ENCODE data around the gene LYSET.
"Not testable (repeated sequence)": the region's sequence is repeated elsewhere in the genome, so short reads cannot be mapped to it uniquely, and the experiment has no call there.

Gene LYSET

DNA sequence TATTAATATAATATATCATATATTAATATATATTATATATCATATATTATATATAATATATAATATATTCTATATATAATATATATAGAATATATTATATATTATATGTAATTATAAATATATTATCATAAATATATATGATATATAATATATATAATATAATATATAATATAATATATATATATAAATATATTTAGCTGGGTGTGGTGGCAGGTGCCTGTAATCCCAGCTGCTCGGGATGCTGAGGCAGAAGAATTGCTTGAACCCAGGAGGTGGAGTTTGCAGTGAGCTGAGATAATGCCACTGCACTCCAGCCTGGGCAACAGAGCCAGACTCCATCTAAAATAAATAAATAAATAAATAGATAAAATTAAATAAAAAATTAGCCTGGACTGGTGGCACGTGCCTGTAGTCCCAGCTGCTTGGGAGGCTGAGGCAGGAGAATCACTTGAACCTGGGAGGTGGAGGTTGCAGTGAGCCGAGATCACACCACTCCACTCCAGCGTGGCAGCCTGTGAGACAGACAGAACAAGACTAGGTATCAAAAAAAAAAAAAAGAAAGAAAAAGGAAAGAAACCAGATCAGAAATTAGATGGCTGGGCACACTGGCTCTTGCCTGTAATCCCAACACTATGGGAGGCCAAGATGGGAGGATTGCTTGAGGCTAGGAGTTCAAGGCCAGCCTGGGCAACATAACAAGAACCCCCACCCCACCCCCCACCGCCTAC lies 25.3 kb upstream of the LYSET start:
- not testable (repeated sequence) for H3K27me3 Mint-ChIP-seq; H3K27ac Mint-ChIP-seq; H3K36me3 Mint-ChIP-seq (ENCODE audit: low read depth); H3K4me3 Mint-ChIP-seq; H3K4me1 Mint-ChIP-seq (ENCODE audit: low read depth); H3K9me3 Mint-ChIP-seq

DNA sequence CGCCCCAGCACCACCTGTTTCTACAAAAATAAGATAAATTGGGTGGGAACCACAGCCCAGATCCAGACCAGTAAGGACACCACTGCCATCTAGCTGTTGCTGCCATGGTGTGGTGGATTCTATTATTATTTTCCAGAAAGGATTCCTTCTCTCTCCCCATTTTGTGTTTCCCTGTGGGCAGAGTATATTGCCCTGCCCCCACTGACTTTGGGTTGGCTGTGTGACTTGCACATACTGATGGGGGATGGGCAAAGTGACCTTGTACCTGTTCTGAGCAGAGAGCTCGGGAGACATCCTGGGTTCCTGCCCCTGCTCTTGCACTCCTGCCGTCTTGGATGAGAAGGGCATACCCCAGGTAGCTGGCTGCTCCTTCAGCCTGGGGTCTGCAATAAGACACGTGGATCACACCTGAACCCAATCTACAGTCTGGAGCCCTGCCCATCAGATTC lies 24.7 kb upstream of the LYSET start:
- H3K9me3 Mint-ChIP-seq, result no peaks in the 10 kb centered on the region
- H3K4me1 Mint-ChIP-seq (ENCODE audit: low read depth), result no peaks in the 10 kb centered on the region
- H3K27me3 Mint-ChIP-seq, result no peaks in the 10 kb centered on the region
- H3K4me3 Mint-ChIP-seq, result no peak overlapping the region
- H3K36me3 Mint-ChIP-seq (ENCODE audit: low read depth), result no peaks in the 10 kb centered on the region
- no peak overlapping the region for H3K27ac Mint-ChIP-seq

DNA sequence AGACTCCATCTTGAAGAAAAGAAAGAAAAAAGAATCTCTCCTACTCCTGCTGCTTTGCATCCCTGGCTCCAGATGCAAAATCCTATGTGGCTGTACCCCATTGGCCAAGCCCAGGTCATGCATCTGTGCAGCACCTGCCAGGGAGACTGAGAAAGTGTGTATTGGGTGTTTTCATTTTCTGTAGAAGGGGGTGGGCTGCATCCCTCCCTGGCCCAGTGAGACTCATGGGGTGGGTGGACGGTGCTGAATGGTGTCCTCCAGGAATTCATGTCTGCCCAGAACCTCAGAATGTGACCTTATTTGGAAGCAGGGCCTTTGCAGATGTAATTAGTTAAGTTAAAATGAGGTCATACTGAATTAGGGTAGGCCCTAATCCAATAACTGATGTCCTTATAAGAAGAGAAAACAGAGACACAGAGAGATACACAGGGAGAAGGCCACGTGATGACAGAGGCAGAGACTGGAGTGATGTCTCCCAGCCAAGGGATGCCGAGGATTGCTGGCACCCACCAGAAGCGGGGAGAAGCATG lies 23.6 kb upstream of the LYSET start:
- H3K27ac Mint-ChIP-seq, result no peak overlapping the region
- H3K4me1 Mint-ChIP-seq (ENCODE audit: low read depth), result no peaks in the 10 kb centered on the region
- no peaks in the 10 kb centered on the region for H3K36me3 Mint-ChIP-seq (ENCODE audit: low read depth)
- no peak overlapping the region for H3K4me3 Mint-ChIP-seq
- H3K27me3 Mint-ChIP-seq, result no peaks in the 10 kb centered on the region
- no peaks in the 10 kb centered on the region for H3K9me3 Mint-ChIP-seq

DNA sequence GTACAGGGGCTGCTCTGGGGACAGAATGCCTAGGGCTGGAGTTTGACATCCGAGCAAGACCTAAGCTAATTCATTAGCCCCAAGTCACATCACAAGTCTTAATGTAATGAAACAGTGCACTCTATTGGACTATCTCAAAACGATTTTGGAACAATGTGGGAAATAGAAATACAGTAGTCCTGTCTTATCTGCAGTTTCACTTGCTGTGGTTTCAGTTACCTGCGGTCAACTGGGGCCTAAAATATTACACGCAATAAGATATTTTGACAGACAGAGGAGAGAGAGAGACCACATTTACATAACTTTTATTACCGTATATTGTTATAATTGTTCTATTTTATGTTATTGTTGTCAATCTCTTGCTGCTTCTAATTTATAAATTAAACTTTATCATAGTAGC lies 21.6 kb upstream of the LYSET start:
- no peak overlapping the region for H3K4me3 Mint-ChIP-seq
- no peaks in the 10 kb centered on the region for H3K36me3 Mint-ChIP-seq (ENCODE audit: low read depth)
- no peak overlapping the region for H3K27ac Mint-ChIP-seq
- no peaks in the 10 kb centered on the region for H3K4me1 Mint-ChIP-seq (ENCODE audit: low read depth)
- H3K27me3 Mint-ChIP-seq, result no peaks in the 10 kb centered on the region
- no peaks in the 10 kb centered on the region for H3K9me3 Mint-ChIP-seq

DNA sequence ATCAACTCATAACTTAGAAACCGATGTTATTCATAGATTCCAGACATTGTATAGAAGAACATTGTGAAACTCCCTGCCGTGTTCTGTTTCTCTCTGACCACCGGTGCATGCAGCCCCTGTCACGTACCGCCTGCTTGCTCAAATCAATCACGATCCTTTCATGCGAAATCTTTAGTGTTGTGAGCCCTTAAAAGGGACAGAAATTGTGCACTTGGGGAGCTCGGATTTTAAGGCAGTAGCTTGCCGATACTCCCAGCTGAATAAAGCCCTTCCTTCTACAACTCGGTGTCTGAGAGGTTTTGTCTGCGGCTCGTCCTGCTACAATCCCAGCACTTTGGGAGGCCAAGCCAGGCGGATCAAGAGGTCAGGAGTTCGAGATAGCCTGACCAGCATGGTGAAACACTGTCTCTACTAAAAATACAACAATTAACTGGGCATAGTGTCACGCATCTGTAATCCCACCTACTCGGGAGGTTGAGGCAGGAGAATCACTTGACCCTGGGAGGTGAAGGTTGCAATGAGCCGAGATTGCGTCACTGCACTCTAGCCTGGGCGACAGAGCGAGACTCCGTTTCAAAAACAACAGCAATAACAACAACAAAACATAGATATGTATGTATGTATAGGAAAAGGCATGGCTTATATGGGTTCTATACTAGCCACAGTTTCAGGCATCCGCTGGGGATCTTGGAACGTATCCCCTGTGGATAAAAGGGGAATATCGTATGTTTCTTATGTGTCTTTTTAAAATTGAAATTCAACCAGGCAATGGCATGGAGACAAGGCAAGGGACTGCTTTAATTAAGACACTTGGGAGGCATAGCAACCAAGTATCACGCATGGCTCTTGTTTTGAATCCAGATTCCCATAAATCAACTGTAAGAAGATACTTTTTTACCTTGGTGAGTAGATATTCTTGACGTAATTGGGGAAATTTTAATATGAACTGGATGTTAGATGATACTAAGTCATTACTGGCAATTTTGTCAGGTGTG lies 19.5 kb upstream of the LYSET start:
- not testable (repeated sequence) for H3K4me1 Mint-ChIP-seq (ENCODE audit: low read depth); H3K4me3 Mint-ChIP-seq; H3K27ac Mint-ChIP-seq; H3K27me3 Mint-ChIP-seq; H3K9me3 Mint-ChIP-seq; H3K36me3 Mint-ChIP-seq (ENCODE audit: low read depth)

DNA sequence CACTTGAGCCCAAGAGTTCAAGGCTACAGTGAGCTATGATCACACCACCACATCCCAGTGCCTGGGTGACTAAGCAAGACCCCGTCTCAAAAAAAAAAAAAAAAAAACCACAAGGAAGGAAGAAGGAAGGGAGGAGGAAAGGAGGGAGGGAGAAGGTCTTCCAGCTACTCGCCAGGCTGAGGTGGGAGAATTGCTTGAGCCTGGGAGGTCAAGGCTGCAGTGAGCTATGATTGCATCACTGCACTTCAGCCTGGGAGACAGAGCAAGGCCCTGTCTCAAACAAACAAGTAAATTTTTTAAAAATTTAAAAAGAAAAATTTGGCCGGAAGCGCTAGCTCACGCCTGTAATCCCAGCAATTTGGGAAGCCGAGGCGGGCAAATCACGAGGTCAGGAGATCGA lies 16.5 kb upstream of the LYSET start:
- H3K36me3 Mint-ChIP-seq (ENCODE audit: low read depth); H3K27me3 Mint-ChIP-seq; H3K4me3 Mint-ChIP-seq; H3K4me1 Mint-ChIP-seq (ENCODE audit: low read depth); H3K27ac Mint-ChIP-seq; H3K9me3 Mint-ChIP-seq: not testable (repeated sequence)

DNA sequence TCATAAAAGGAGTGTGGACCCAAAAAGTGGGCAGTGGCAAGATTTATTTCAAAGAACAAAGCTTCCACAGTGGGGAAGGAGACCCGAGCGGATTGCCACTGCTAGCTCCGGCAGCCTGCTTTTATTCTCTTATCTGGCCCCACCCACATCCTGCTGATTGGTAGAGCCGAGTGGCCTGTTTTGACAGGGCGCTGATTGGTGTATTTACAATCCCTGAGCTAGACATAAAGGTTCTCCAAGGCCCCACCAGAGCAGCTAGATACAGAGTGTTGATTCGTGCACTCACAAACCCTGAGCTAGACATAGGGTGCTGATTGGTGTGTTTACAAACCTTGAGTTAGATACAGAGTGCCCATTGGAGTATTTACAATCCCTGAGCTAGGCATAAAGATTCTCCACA lies 15.5 kb upstream of the LYSET start:
- not testable (repeated sequence) for H3K36me3 Mint-ChIP-seq (ENCODE audit: low read depth); H3K9me3 Mint-ChIP-seq; H3K27me3 Mint-ChIP-seq; H3K4me3 Mint-ChIP-seq; H3K27ac Mint-ChIP-seq; H3K4me1 Mint-ChIP-seq (ENCODE audit: low read depth)

DNA sequence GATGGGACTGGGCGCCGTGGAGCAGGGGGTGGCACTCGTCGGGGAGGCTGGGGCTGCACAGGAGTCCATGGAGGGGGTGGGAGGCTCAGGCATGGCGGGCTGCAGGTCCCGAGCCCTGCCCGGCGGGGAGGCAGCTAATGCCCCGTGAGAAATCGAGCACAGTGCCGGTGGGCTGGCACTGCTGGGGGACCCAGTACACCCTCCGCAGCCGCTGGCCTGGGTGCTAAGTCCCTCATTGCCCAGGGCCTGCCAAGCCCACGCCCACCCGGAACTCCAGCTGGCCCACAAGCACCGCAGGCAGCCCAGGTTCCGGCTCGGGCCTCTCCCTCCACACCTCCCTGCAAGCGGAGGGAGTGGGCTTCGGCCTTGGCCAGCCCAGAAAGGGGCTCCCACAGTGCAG lies 15.0 kb upstream of the LYSET start:
- not testable (repeated sequence) for H3K27me3 Mint-ChIP-seq; H3K27ac Mint-ChIP-seq; H3K36me3 Mint-ChIP-seq (ENCODE audit: low read depth); H3K9me3 Mint-ChIP-seq; H3K4me3 Mint-ChIP-seq; H3K4me1 Mint-ChIP-seq (ENCODE audit: low read depth)

DNA sequence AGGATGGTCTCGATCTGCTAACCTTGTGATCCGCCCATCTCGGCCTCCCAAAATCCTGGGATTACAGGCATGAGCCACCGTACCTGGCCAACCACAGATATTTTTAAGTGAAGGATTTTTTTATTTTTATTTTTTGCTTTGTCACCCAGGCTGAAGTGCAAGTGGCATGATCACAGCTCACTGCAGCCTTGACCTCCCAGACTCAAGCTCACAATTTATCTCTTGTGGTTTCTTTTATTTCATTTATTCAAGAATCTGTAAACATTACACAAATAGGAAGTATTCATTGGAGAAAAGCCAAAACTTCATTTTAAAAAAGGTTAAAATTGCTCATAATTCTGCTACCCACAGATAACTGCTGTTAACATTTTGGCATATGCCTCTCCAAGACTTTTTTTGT lies 13.7 kb upstream of the LYSET start:
- Mint-ChIP-seq H3K36me3 (ENCODE audit: low read depth) (no peaks in the 10 kb centered on the region), H3K27ac (no peak overlapping the region), H3K4me1 (ENCODE audit: low read depth) (no peaks in the 10 kb centered on the region), H3K27me3 (no peaks in the 10 kb centered on the region), H3K9me3 (no peaks in the 10 kb centered on the region), H3K4me3 (no peak overlapping the region)

DNA sequence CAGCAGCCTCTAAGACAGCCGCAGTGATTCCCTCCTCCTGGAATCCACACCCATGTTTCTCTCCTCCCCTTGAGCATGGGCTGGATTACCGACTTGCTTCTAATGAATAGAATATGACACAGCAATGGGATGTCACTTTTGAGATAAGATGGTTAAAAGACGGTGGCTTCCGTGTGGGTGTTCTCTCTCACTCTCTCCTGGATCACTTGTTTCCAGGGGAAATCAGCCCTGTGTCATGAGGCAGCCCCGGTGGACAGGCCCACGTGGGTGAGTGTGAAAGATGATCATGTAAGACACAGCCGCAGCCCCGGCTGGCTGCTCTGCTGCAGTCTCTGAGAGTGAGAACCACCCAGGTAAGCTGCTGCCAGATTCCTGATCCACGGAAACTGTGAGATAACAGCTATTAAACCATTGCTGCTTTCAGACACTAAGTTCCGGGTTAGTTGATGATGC lies 11.1 kb upstream of the LYSET start:
- H3K4me1 Mint-ChIP-seq (ENCODE audit: low read depth), result no peaks in the 10 kb centered on the region
- no peak overlapping the region for H3K4me3 Mint-ChIP-seq
- no peaks in the 10 kb centered on the region for H3K9me3 Mint-ChIP-seq
- no peaks in the 10 kb centered on the region for H3K36me3 Mint-ChIP-seq (ENCODE audit: low read depth)
- no peaks in the 10 kb centered on the region for H3K27me3 Mint-ChIP-seq
- no peak overlapping the region for H3K27ac Mint-ChIP-seq

DNA sequence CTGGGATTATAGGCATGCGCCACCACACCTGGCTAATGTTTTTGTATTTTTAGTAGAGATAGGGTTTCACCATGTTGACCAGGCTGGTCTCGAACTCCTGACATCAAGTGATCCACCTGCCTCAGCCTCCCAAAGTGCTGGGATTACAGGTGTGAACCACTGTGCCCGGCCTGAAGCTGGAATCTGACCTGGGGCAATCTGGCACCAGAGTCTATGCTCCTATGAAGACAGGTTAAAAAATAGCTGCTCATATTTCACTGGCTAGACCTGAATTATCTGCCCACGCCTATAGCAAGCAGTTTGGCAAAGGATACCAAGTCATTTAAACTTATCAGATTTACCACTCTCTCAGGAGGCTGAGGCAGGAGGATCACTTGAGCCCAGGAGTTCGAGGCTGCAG lies 10.4 kb upstream of the LYSET start:
- H3K36me3 Mint-ChIP-seq (ENCODE audit: low read depth); H3K27me3 Mint-ChIP-seq; H3K9me3 Mint-ChIP-seq; H3K27ac Mint-ChIP-seq; H3K4me1 Mint-ChIP-seq (ENCODE audit: low read depth); H3K4me3 Mint-ChIP-seq: not testable (repeated sequence)

DNA sequence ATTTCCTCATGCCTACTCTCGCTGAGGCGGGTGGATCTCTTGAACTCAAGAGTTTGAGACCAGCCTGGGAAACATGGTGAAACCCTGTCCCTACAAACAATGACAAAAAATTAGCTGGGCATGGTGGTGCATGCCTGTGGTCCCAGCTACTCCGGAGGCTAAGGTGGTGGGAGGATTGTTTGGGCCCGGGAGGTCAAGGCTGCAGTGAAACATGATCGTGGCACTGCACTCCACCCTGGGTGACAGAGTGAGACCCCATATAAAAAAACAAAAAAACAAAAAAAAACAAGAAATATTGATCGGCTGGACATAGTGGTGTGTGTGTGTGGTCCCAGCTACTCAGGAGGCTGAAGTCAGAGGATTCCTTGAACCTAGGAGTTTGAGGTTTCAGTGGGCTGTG lies 9.6 kb upstream of the LYSET start:
- Mint-ChIP-seq H3K4me3 (no peak overlapping the region), H3K9me3 (no peaks in the 10 kb centered on the region), H3K27ac (no peak overlapping the region), H3K4me1 (ENCODE audit: low read depth) (no peaks in the 10 kb centered on the region), H3K36me3 (ENCODE audit: low read depth) (no peaks in the 10 kb centered on the region), H3K27me3 (no peaks in the 10 kb centered on the region)

DNA sequence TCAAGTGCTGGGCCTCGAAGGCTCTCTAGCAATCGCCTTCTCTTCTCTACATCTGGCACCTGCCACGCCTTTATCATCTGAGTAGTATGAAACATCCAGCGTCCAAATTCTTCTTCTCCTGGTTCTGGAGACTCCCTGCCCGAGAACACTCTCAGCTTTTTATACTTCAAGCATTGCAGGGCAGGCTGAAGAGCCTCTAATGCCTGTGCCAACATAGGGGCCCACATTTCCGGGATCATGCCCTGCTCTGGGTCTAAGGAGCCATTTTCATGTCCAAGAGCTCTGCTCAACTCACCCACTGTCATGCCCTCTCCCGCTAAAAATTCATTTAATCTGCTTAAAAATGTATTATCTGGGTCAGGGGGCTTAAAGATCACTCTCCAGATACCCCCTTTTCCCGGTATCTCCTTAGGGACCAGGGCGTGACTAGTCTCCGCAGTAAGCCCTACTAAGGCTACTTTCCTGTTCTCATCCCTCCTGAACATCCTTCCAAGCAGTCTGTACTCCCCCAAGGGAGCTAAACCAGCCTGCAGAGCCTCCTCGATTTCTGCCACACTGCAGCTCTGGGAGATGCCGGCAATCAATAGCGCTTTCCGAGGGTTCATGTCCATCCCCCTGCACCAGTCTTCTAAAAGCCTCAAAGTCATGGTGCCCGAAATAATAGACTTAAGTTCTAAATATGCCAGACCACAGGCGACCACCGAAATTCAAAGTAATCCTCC lies 1.4 kb upstream of the LYSET start:
- H3K27me3 Mint-ChIP-seq, result no peaks in the 10 kb centered on the region
- H3K4me3 Mint-ChIP-seq, result peak overlapping the region; percentile 91
- H3K36me3 Mint-ChIP-seq (ENCODE audit: low read depth), result peaks cover 33% of the 10 kb centered on the region
- H3K4me1 Mint-ChIP-seq (ENCODE audit: low read depth), result peaks cover 43% of the 10 kb centered on the region
- no peaks in the 10 kb centered on the region for H3K9me3 Mint-ChIP-seq
- peak overlapping the region; percentile 90 for H3K27ac Mint-ChIP-seq

DNA sequence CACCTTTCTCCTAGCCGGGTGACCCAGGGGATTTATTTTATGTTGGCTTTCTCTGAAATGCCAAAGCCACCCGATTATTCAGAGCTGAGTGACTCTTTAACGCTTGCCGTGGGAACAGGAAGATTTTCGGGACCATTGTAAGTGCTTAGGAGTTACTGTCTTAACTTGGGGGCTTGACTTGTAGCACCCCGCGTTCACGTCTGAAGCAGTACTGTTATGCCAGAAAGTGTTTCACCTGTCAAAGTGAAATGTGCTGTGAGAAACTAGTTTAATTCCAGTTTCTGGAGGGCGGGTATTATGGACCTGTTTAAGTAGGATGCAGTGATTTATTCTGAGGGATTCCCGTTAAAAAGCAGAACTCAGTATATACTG lies 218 bp downstream of the LYSET start:
- Mint-ChIP-seq H3K4me1 (ENCODE audit: low read depth) (peaks cover 43% of the 10 kb centered on the region), H3K36me3 (ENCODE audit: low read depth) (peaks cover 44% of the 10 kb centered on the region), H3K27ac (peak overlapping the region; percentile 91), H3K9me3 (no peaks in the 10 kb centered on the region), H3K27me3 (no peaks in the 10 kb centered on the region), H3K4me3 (peak overlapping the region; percentile 94)

DNA sequence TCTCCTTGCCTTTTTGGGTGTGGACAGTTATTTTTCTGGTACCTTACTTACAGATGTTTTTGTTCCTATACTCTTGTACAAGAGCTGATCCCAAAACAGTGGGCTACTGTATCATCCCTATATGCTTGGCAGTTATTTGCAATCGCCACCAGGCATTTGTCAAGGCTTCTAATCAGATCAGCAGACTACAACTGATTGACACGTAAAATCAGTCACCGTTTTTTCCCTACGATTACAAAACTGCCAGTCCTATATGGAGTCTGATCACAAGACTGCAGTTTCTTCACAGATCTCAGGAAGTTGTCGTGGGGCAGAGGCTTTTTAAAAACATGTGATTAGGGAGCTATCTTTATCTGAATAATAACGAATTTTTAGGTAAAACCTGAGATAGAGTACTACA lies 1.3 kb downstream of the LYSET start:
- Mint-ChIP-seq H3K4me3 (peak overlapping the region; percentile 76), H3K27me3 (no peaks in the 10 kb centered on the region), H3K9me3 (no peaks in the 10 kb centered on the region), H3K27ac (peak overlapping the region; percentile 80), H3K36me3 (ENCODE audit: low read depth) (peaks cover 49% of the 10 kb centered on the region), H3K4me1 (ENCODE audit: low read depth) (peaks cover 43% of the 10 kb centered on the region)

All from stimulated activated naive CD8-positive, alpha-beta T cell treated with anti-CD3 and anti-CD28 coated beads, Interleukin-15, Interleukin-2, amounts not matched to agents 100 ng/mL and 50 ng/mL, for 24 hours (primary cell).